ENCODE results near the gene CNTN4. TPM values are rescaled to one million over a fixed set of nuclear protein-coding genes. Genes with fewer than 3 reads are reported as not detected.
A peak's percentile ranks its signal among the peaks of the same experiment; 100 is the strongest.

CNTN4 gene
- total and polyA plus RNA-seq, 3 experiments from 2014 or later: not detected

- Mint-ChIP-seq H3K9me3 (peaks cover 0 to 3% (median 0%) of the 10 kb centered on the region in 5 donors), H3K27me3 (peaks cover 3 to 11% of the 10 kb centered on the region in 2 donors), H3K27ac (no peak overlapping the region), H3K4me1 (peaks cover 0 to 2% (median 0%) of the 10 kb centered on the region in 3 donors), H3K36me3 (no peaks in the 10 kb centered on the region), H3K4me3 (no peak overlapping the region)
- H3K36me3 ChIP-seq (ENCODE audit: insufficient read depth, low read length): no peaks in the 10 kb centered on the region
- POLR2A ChIA-PET: no interaction called here
- CTCF ChIA-PET: interaction anchor here (1.3 kb wide), 1 partner anchor 19 kb away, joined by 3 read pairs; no protein-coding TSS in a partner anchor
- H3K27ac ChIP-seq (ENCODE audit: low read depth, low read length): no peak overlapping the region
- no peak for DNase-seq
- no peaks in the 10 kb centered on the region for H3K9me3 ChIP-seq (ENCODE audit: low read length)
- H3K4me1 ChIP-seq (ENCODE audit: insufficient read depth, low read length): no peaks in the 10 kb centered on the region
- H3K27me3 ChIP-seq (ENCODE audit: insufficient read depth, low read length, poor library complexity, severe bottlenecking): no peaks in the 10 kb centered on the region
- no peak overlapping the region for H3K4me3 ChIP-seq (ENCODE audit: low read length)
Observed at GRCh38 chr3:2921452-2921851, 822.8 kb downstream of the CNTN4 start.

DNA sequence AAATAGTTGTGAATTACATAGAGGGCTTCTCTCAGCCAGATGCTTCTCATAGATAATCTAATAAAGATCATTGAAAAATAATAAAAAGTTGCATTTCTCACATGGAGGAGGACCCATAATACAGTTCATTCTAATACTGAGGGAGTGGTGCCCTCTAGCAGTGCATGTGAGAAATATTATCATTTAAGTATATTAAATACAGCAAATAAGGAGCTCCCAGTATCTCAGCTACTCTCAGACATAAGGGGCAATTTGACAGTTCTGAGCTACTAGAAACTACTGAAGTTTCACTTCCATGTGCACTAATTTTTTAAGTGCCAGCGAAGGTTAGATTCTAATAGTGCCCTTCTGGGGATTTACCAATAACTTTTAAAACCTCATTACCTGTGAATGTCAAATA, 823.2 kb downstream of the CNTN4 start:
- ChIA-PET CTCF (interaction anchor here (0.9 to 1.3 kb wide), 2 partner anchors 17 to 18 kb away, joined by 3 read pairs; no protein-coding TSS in a partner anchor), POLR2A (no interaction called here)
- Mint-ChIP-seq H3K36me3 (no peaks in the 10 kb centered on the region), H3K4me1 (peaks cover 0 to 2% (median 0%) of the 10 kb centered on the region in 3 donors), H3K27ac (no peak overlapping the region), H3K27me3 (peaks cover 2 to 11% of the 10 kb centered on the region in 2 donors), H3K9me3 (peaks cover 0 to 3% (median 0%) of the 10 kb centered on the region in 5 donors), H3K4me3 (no peak overlapping the region)
- H3K4me1 ChIP-seq (ENCODE audit: insufficient read depth, low read length): no peaks in the 10 kb centered on the region
- H3K4me3 ChIP-seq (ENCODE audit: low read length): no peak overlapping the region
- H3K27me3 ChIP-seq (ENCODE audit: insufficient read depth, low read length, poor library complexity, severe bottlenecking): no peaks in the 10 kb centered on the region
- H3K9me3 ChIP-seq (ENCODE audit: low read length): no peaks in the 10 kb centered on the region
- no peak overlapping the region for H3K27ac ChIP-seq (ENCODE audit: low read depth, low read length)
- H3K36me3 ChIP-seq (ENCODE audit: insufficient read depth, low read length): no peaks in the 10 kb centered on the region
- no peak for DNase-seq

GRCh38 chr3:2923390-2923789, 824.7 kb downstream of the CNTN4 start:
- CTCF ChIA-PET: no interaction called here

GRCh38 chr3:2927259-2927658, 828.6 kb downstream of the CNTN4 start:
- CTCF ChIA-PET: no interaction called here
- Mint-ChIP-seq H3K4me1 (peaks cover 0 to under 1% (median 0%) of the 10 kb centered on the region in 3 donors), H3K27ac (no peak overlapping the region), H3K9me3 (no peaks in the 10 kb centered on the region), H3K36me3 (no peaks in the 10 kb centered on the region), H3K4me3 (no peak overlapping the region), H3K27me3 (peaks cover 0 to 14% of the 10 kb centered on the region in 2 donors)
- H3K36me3 ChIP-seq (ENCODE audit: insufficient read depth, low read length): no peaks in the 10 kb centered on the region
- H3K4me3 ChIP-seq (ENCODE audit: low read length): no peak overlapping the region
- POLR2A ChIA-PET: no interaction called here
- no peak overlapping the region for H3K27ac ChIP-seq (ENCODE audit: low read depth, low read length)
- no peaks in the 10 kb centered on the region for H3K27me3 ChIP-seq (ENCODE audit: insufficient read depth, low read length, poor library complexity, severe bottlenecking)
- no peaks in the 10 kb centered on the region for H3K4me1 ChIP-seq (ENCODE audit: insufficient read depth, low read length)
- no peak for DNase-seq
- no peaks in the 10 kb centered on the region for H3K9me3 ChIP-seq (ENCODE audit: low read length)

More at GRCh38 chr3:2923390-2923789, 824.7 kb downstream of the CNTN4 start:
- no peaks in the 10 kb centered on the region for H3K4me1 ChIP-seq (ENCODE audit: insufficient read depth, low read length)
- DNase-seq: no peak
- Mint-ChIP-seq H3K27ac (no peak overlapping the region), H3K4me1 (peaks cover 0 to 2% (median 0%) of the 10 kb centered on the region in 3 donors), H3K27me3 (peaks cover 0 to 11% of the 10 kb centered on the region in 2 donors), H3K36me3 (no peaks in the 10 kb centered on the region), H3K4me3 (no peak overlapping the region), H3K9me3 (no peaks in the 10 kb centered on the region)
- H3K27ac ChIP-seq (ENCODE audit: low read depth, low read length): no peak overlapping the region
- no peaks in the 10 kb centered on the region for H3K27me3 ChIP-seq (ENCODE audit: insufficient read depth, low read length, poor library complexity, severe bottlenecking)
- H3K4me3 ChIP-seq (ENCODE audit: low read length): no peak overlapping the region
- no peaks in the 10 kb centered on the region for H3K36me3 ChIP-seq (ENCODE audit: insufficient read depth, low read length)
- POLR2A ChIA-PET: no interaction called here
- H3K9me3 ChIP-seq (ENCODE audit: low read length): no peaks in the 10 kb centered on the region

DNA sequence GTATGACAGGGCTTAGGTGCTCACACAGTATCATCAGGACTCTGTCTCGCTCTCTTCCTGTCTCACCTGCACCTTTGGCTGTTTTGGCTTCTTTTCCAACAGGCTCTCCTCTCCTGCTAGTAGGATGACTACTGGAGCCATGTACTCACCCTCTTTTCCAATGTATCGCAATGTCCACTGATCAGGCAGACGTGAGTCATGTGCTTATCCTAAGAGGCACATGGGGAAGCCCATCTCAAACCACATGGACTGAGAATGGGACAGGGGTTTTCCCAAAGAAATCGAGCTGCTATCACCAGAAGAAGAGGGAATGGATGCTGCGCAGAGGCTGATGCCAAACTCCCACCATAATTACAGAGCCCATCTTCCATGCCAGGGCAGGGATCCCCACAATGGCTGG, 830.9 kb downstream of the CNTN4 start:
- no peak for DNase-seq
- H3K27me3 ChIP-seq (ENCODE audit: insufficient read depth, low read length, poor library complexity, severe bottlenecking): no peaks in the 10 kb centered on the region
- H3K9me3 ChIP-seq (ENCODE audit: low read length): no peaks in the 10 kb centered on the region
- POLR2A ChIA-PET: no interaction called here
- CTCF ChIA-PET: no interaction called here
- H3K4me3 ChIP-seq (ENCODE audit: low read length): no peak overlapping the region
- H3K27ac Mint-ChIP-seq: no peak overlapping the region
- no peaks in the 10 kb centered on the region for H3K4me1 ChIP-seq (ENCODE audit: insufficient read depth, low read length)
- no peaks in the 10 kb centered on the region for H3K36me3 Mint-ChIP-seq
- peaks cover 0 to 2% (median 0%) of the 10 kb centered on the region in 5 donors for H3K9me3 Mint-ChIP-seq
- no peak overlapping the region for H3K27ac ChIP-seq (ENCODE audit: low read depth, low read length)
- no peaks in the 10 kb centered on the region for H3K36me3 ChIP-seq (ENCODE audit: insufficient read depth, low read length)
- H3K4me1 Mint-ChIP-seq: no peaks in the 10 kb centered on the region
- H3K4me3 Mint-ChIP-seq: no peak overlapping the region
- peaks cover 0 to 16% of the 10 kb centered on the region in 2 donors for H3K27me3 Mint-ChIP-seq

DNA sequence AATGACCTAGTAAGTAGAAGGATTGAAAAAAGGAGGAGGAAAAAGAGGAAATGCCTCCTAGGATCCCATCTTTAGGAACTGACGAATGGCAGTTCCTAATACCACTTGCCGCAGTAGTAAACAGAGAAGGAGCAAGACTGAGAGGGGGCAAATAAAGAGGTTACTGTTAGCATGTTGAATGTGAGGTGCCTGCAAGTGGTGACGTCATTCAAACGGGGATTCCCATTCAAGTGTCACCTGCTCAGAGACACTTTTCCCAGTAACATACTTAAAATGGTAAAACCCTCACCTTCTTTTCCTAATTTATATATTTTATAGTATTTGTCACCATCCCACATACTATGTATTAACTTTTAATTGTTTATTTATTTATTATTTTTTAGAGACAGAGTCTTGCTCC, 832.6 kb downstream of the CNTN4 start:
- Histone ChIP-seq H3K4me3 (ENCODE audit: low read length) (no peak overlapping the region), H3K4me1 (ENCODE audit: insufficient read depth, low read length) (no peaks in the 10 kb centered on the region), H3K36me3 (ENCODE audit: insufficient read depth, low read length) (no peaks in the 10 kb centered on the region), H3K9me3 (ENCODE audit: low read length) (no peaks in the 10 kb centered on the region), H3K27ac (ENCODE audit: low read depth, low read length) (no peak overlapping the region), H3K27me3 (ENCODE audit: insufficient read depth, low read length, poor library complexity, severe bottlenecking) (no peaks in the 10 kb centered on the region)
- Mint-ChIP-seq H3K27me3 (peaks cover 0 to 13% of the 10 kb centered on the region in 2 donors), H3K9me3 (peaks cover 0 to 2% (median 0%) of the 10 kb centered on the region in 5 donors), H3K4me3 (no peak overlapping the region), H3K4me1 (no peaks in the 10 kb centered on the region), H3K27ac (no peak overlapping the region), H3K36me3 (no peaks in the 10 kb centered on the region)
- POLR2A ChIA-PET: no interaction called here
- CTCF ChIA-PET: no interaction called here
- DNase-seq: no peak

GRCh38 chr3:2934541-2934940, 835.9 kb downstream of the CNTN4 start:
- CTCF ChIA-PET: no interaction called here
- H3K36me3 ChIP-seq (ENCODE audit: insufficient read depth, low read length): no peaks in the 10 kb centered on the region
- no peaks in the 10 kb centered on the region for H3K4me1 Mint-ChIP-seq
- no peak for DNase-seq
- peaks cover 0 to 2% (median 0%) of the 10 kb centered on the region in 5 donors for H3K9me3 Mint-ChIP-seq
- no peaks in the 10 kb centered on the region for H3K9me3 ChIP-seq (ENCODE audit: low read length)
- H3K27ac Mint-ChIP-seq: no peak overlapping the region
- H3K4me1 ChIP-seq (ENCODE audit: insufficient read depth, low read length): no peaks in the 10 kb centered on the region
- POLR2A ChIA-PET: no interaction called here
- no peaks in the 10 kb centered on the region for H3K36me3 Mint-ChIP-seq
- H3K4me3 Mint-ChIP-seq: no peak overlapping the region
- H3K27me3 ChIP-seq (ENCODE audit: insufficient read depth, low read length, poor library complexity, severe bottlenecking): no peaks in the 10 kb centered on the region
- peaks cover 2 to 26% of the 10 kb centered on the region in 2 donors for H3K27me3 Mint-ChIP-seq
- H3K27ac ChIP-seq (ENCODE audit: low read depth, low read length): no peak overlapping the region
- no peak overlapping the region for H3K4me3 ChIP-seq (ENCODE audit: low read length)

DNA sequence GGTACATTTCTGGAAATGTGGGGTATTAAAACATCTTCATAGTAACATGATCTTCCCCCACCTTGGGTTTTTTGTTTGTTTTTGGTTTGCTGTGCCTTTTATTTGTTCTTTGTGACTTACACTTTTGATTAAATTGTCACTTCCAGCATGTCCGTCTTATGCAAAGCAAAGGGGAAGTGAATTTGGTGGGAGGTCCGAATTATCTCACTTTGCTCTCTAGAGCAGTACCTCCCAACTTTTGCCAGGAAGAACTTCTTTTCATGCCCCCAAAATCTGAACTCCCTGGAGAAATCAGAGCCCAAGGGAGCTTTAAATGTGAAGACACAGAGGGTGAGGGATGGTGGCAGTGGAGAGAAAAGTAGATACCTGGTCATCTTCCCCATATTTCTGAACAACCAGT, 838.4 kb downstream of the CNTN4 start:
- no peaks in the 10 kb centered on the region for H3K36me3 Mint-ChIP-seq
- H3K27me3 ChIP-seq (ENCODE audit: insufficient read depth, low read length, poor library complexity, severe bottlenecking): no peaks in the 10 kb centered on the region
- no peak overlapping the region for H3K27ac Mint-ChIP-seq
- peaks cover 2 to 29% of the 10 kb centered on the region in 2 donors for H3K27me3 Mint-ChIP-seq
- no peaks in the 10 kb centered on the region for H3K4me1 ChIP-seq (ENCODE audit: insufficient read depth, low read length)
- H3K27ac ChIP-seq (ENCODE audit: low read depth, low read length): no peak overlapping the region
- peaks cover 0 to 2% (median 0%) of the 10 kb centered on the region in 5 donors for H3K9me3 Mint-ChIP-seq
- H3K9me3 ChIP-seq (ENCODE audit: low read length): no peaks in the 10 kb centered on the region
- no peak overlapping the region for H3K4me3 Mint-ChIP-seq
- CTCF ChIA-PET: no interaction called here
- DNase-seq: no peak
- H3K36me3 ChIP-seq (ENCODE audit: insufficient read depth, low read length): no peaks in the 10 kb centered on the region
- POLR2A ChIA-PET: no interaction called here
- no peaks in the 10 kb centered on the region for H3K4me1 Mint-ChIP-seq
- no peak overlapping the region for H3K4me3 ChIP-seq (ENCODE audit: low read length)

DNA sequence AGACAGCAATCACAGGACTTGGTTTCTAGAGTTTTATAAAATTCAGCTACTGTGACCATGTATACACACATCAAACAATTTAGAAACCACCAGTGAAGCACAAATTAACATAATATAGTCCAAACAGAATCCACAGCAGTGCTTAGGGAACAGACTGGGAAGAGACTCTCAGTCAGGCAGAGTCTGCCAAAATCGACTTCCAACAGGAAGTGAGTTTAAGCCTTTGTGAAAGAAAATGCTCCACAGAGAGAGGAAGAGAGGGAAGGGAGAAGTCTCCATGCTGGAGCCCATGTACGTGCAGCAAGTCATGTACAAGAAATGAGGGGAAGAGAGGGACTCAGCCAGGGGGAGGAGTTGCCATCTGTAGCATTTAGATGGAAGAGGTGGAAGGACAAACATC, 838.9 kb downstream of the CNTN4 start:
- ChIA-PET POLR2A (no interaction called here), CTCF (no interaction called here)
- H3K36me3 Mint-ChIP-seq: no peaks in the 10 kb centered on the region
- no peak overlapping the region for H3K27ac ChIP-seq (ENCODE audit: low read depth, low read length)
- no peak overlapping the region for H3K4me3 Mint-ChIP-seq
- H3K27me3 Mint-ChIP-seq: peaks cover 2 to 29% of the 10 kb centered on the region in 2 donors
- no peaks in the 10 kb centered on the region for H3K27me3 ChIP-seq (ENCODE audit: insufficient read depth, low read length, poor library complexity, severe bottlenecking)
- H3K9me3 ChIP-seq (ENCODE audit: low read length): no peaks in the 10 kb centered on the region
- no peaks in the 10 kb centered on the region for H3K36me3 ChIP-seq (ENCODE audit: insufficient read depth, low read length)
- H3K27ac Mint-ChIP-seq: peak overlapping the region in 1 of 8 donors; percentile 66
- no peaks in the 10 kb centered on the region for H3K4me1 ChIP-seq (ENCODE audit: insufficient read depth, low read length)
- no peak overlapping the region for H3K4me3 ChIP-seq (ENCODE audit: low read length)
- no peak for DNase-seq
- no peaks in the 10 kb centered on the region for H3K4me1 Mint-ChIP-seq
- H3K9me3 Mint-ChIP-seq: no peaks in the 10 kb centered on the region

Measured in CD8-positive, alpha-beta memory T cell (primary cell).